ENCODE measurements around the gene MEF2C.
A peak's percentile ranks its signal among the peaks of the same experiment; 100 is the strongest.

Gene MEF2C

GRCh38 chr5:88685591-88686541 is 197.1 kb downstream of the MEF2C start:
- no peak for ATAC-seq
- no peak overlapping the region for H3K4me3 Mint-ChIP-seq
- peaks cover 0 to 8% of the 10 kb centered on the region in 2 donors for H3K9me3 Mint-ChIP-seq
- no peak overlapping the region for H3K27ac Mint-ChIP-seq
- peaks cover 33% of the 10 kb centered on the region for H3K4me1 Mint-ChIP-seq
- no peak for DNase-seq
- peaks cover 94% of the 10 kb centered on the region for H3K27me3 Mint-ChIP-seq

- H3K9me3 Mint-ChIP-seq, result peaks cover 0 to 8% of the 10 kb centered on the region in 2 donors
- peaks cover 94% of the 10 kb centered on the region for H3K27me3 Mint-ChIP-seq
- peaks cover 39% of the 10 kb centered on the region for H3K4me1 Mint-ChIP-seq
- ATAC-seq, result peak; percentile 66
- DNase-seq, result no peak
- peak overlapping the region in 1 of 2 donors; percentile 29 for H3K27ac Mint-ChIP-seq
- peak overlapping the region; percentile 35 to 67 for H3K4me3 Mint-ChIP-seq
These were observed 199.4 kb downstream of the MEF2C start for GRCh38 chr5:88683506-88684135.

GRCh38 chr5:88682881-88683361 is 200.1 kb downstream of the MEF2C start:
- H3K4me1 Mint-ChIP-seq, result peaks cover 42% of the 10 kb centered on the region
- ATAC-seq, result no peak
- H3K4me3 Mint-ChIP-seq, result no peak overlapping the region
- H3K9me3 Mint-ChIP-seq, result peaks cover 0 to 8% of the 10 kb centered on the region in 2 donors
- H3K27ac Mint-ChIP-seq, result no peak overlapping the region
- DNase-seq, result no peak
- peaks cover 94% of the 10 kb centered on the region for H3K27me3 Mint-ChIP-seq

GRCh38 chr5:88682131-88682530 is 200.9 kb downstream of the MEF2C start:
- H3K27me3 Mint-ChIP-seq, result peaks cover 94% of the 10 kb centered on the region
- H3K27ac Mint-ChIP-seq, result no peak overlapping the region
- no peak for DNase-seq
- peaks cover 42% of the 10 kb centered on the region for H3K4me1 Mint-ChIP-seq
- no peak overlapping the region for H3K4me3 Mint-ChIP-seq
- no peak for ATAC-seq
- H3K9me3 Mint-ChIP-seq, result peaks cover 0 to 8% of the 10 kb centered on the region in 2 donors

GRCh38 chr5:88681211-88681803 is 201.7 kb downstream of the MEF2C start:
- H3K27me3 Mint-ChIP-seq, result peaks cover 94% of the 10 kb centered on the region

GRCh38 chr5:88680253-88681132 is 202.5 kb downstream of the MEF2C start:
- peak; percentile 79 to 84 for DNase-seq
- Mint-ChIP-seq H3K4me3 (peak overlapping the region; percentile 60 to 75), H3K9me3 (no peaks in the 10 kb centered on the region)

More at GRCh38 chr5:88681211-88681803, 201.7 kb downstream of the MEF2C start:
- Mint-ChIP-seq H3K4me3 (no peak overlapping the region), H3K9me3 (peaks cover 0 to 8% of the 10 kb centered on the region in 2 donors), H3K27ac (no peak overlapping the region), H3K4me1 (peaks cover 47% of the 10 kb centered on the region)
- ATAC-seq, result no peak
- DNase-seq, result no peak

GRCh38 chr5:88679638-88680037 is 203.3 kb downstream of the MEF2C start:
- H3K4me3 Mint-ChIP-seq, result peak overlapping the region in 1 of 2 donors; percentile 18
- peaks cover 94% of the 10 kb centered on the region for H3K27me3 Mint-ChIP-seq
- H3K4me1 Mint-ChIP-seq, result peaks cover 57% of the 10 kb centered on the region
- no peaks in the 10 kb centered on the region for H3K9me3 Mint-ChIP-seq
- DNase-seq (no peak), ATAC-seq (no peak)
- no peak overlapping the region for H3K27ac Mint-ChIP-seq

More at GRCh38 chr5:88680253-88681132, 202.5 kb downstream of the MEF2C start:
- peak overlapping the region in 1 of 2 donors; percentile 34 for H3K27ac Mint-ChIP-seq
- peaks cover 94% of the 10 kb centered on the region for H3K27me3 Mint-ChIP-seq
- peaks cover 55% of the 10 kb centered on the region for H3K4me1 Mint-ChIP-seq
- peak; percentile 89 for ATAC-seq

- H3K9me3 Mint-ChIP-seq, result no peaks in the 10 kb centered on the region
- DNase-seq (no peak), ATAC-seq (no peak)
- H3K4me3 Mint-ChIP-seq, result no peak overlapping the region
- H3K27ac Mint-ChIP-seq, result no peak overlapping the region
- peaks cover 94% of the 10 kb centered on the region for H3K27me3 Mint-ChIP-seq
- H3K4me1 Mint-ChIP-seq, result peaks cover 58% of the 10 kb centered on the region
These were observed 204.1 kb downstream of the MEF2C start for GRCh38 chr5:88678770-88679381.

GRCh38 chr5:88677943-88678769 is 204.8 kb downstream of the MEF2C start:
- DNase-seq, result no peak
- Mint-ChIP-seq H3K4me1 (peaks cover 59% of the 10 kb centered on the region), H3K27ac (no peak overlapping the region), H3K4me3 (peak overlapping the region in 1 of 2 donors; percentile 37), H3K9me3 (no peaks in the 10 kb centered on the region), H3K27me3 (peaks cover 94% of the 10 kb centered on the region)
- ATAC-seq, result no peak

GRCh38 chr5:88677376-88677895 is 205.5 kb downstream of the MEF2C start:
- Mint-ChIP-seq H3K9me3 (no peaks in the 10 kb centered on the region), H3K27ac (no peak overlapping the region)

GRCh38 chr5:88676637-88677375 is 206.2 kb downstream of the MEF2C start:
- no peak for ATAC-seq
- H3K27me3 Mint-ChIP-seq, result peaks cover 100% of the 10 kb centered on the region
- no peak overlapping the region for H3K27ac Mint-ChIP-seq
- H3K9me3 Mint-ChIP-seq, result no peaks in the 10 kb centered on the region
- H3K4me1 Mint-ChIP-seq, result peaks cover 69% of the 10 kb centered on the region
- no peak for DNase-seq
- peak overlapping the region; percentile 72 to 75 for H3K4me3 Mint-ChIP-seq

More at GRCh38 chr5:88677376-88677895, 205.5 kb downstream of the MEF2C start:
- ATAC-seq, result no peak
- Mint-ChIP-seq H3K4me1 (peaks cover 63% of the 10 kb centered on the region), H3K27me3 (peaks cover 94% of the 10 kb centered on the region), H3K4me3 (no peak overlapping the region)
- DNase-seq, result no peak

GRCh38 chr5:88675708-88676636 is 207.0 kb downstream of the MEF2C start:
- Mint-ChIP-seq H3K4me3 (peak overlapping the region; percentile 72 to 88), H3K9me3 (no peaks in the 10 kb centered on the region), H3K4me1 (peaks cover 71% of the 10 kb centered on the region), H3K27ac (peak overlapping the region in 1 of 2 donors; percentile 81), H3K27me3 (peaks cover 100% of the 10 kb centered on the region)
- DNase-seq (peak in 1 of 2 donors; percentile 55), ATAC-seq (peak; percentile 48)
